Stimulated activated CD4-positive, alpha-beta T cell treated with anti-CD3 and anti-CD28 coated beads, Interleukin-2, amount 100 ng/mL, for 4 hours (primary cell): ENCODE measurements around the gene PDIA2.
A peak's percentile ranks its signal among the peaks of the same experiment; 100 is the strongest.

Experiments
- DNase-seq: peaks from one replicate; pipeline ENCODE4 v3.0.0-alpha.2; 2020; ENCODE audit warnings: low read depth

Gene PDIA2

GRCh38 chr16:297832-298231 is 14.9 kb downstream of the PDIA2 start:
- DNase-seq, result no peak

GRCh38 chr16:301235-301634 is 18.3 kb downstream of the PDIA2 start:
- no peak for DNase-seq

GRCh38 chr16:301950-302349 is 19.0 kb downstream of the PDIA2 start:
- no peak for DNase-seq

- DNase-seq, result no peak
Measured at GRCh38 chr16:303760-304505, 21.0 kb downstream of the PDIA2 start.

GRCh38 chr16:305916-306626 is 23.1 kb downstream of the PDIA2 start:
- DNase-seq, result no peak

- DNase-seq, result no peak
Measured at GRCh38 chr16:306911-307370, 24.0 kb downstream of the PDIA2 start.

GRCh38 chr16:307691-308312 is 24.8 kb downstream of the PDIA2 start:
- DNase-seq, result no peak

- no peak for DNase-seq
Measured at GRCh38 chr16:309476-309875, 26.5 kb downstream of the PDIA2 start.

- DNase-seq, result no peak
Measured at GRCh38 chr16:311725-312124, 28.8 kb downstream of the PDIA2 start.

GRCh38 chr16:314351-314750 is 31.4 kb downstream of the PDIA2 start:
- DNase-seq, result no peak

- no peak for DNase-seq
Measured at GRCh38 chr16:314795-315299, 31.9 kb downstream of the PDIA2 start.

- DNase-seq, result no peak
Measured at GRCh38 chr16:316741-317464, 33.9 kb downstream of the PDIA2 start.

GRCh38 chr16:317583-317982 is 34.6 kb downstream of the PDIA2 start:
- DNase-seq, result no peak

GRCh38 chr16:318628-319027 is 35.7 kb downstream of the PDIA2 start:
- DNase-seq, result no peak

- no peak for DNase-seq
Measured at GRCh38 chr16:320206-320605, 37.2 kb downstream of the PDIA2 start.

- no peak for DNase-seq
Measured at GRCh38 chr16:321532-321931, 38.6 kb downstream of the PDIA2 start.

GRCh38 chr16:322476-323143 is 39.6 kb downstream of the PDIA2 start:
- no peak for DNase-seq

- DNase-seq, result no peak
Measured at GRCh38 chr16:324201-324450, 41.2 kb downstream of the PDIA2 start.

- DNase-seq, result peak; percentile 15
Measured at GRCh38 chr16:324451-325334, 41.7 kb downstream of the PDIA2 start.

- DNase-seq, result no peak
Measured at GRCh38 chr16:325375-326145, 42.6 kb downstream of the PDIA2 start.
